ENCODE data around the gene AOX1. TPM values are rescaled to one million over a fixed set of nuclear protein-coding genes. Genes with fewer than 3 reads are reported as not detected.

AOX1 gene
- total RNA-seq, 4 donors from 2014 or later: 212 to 567 (median 276) TPM

DNA sequence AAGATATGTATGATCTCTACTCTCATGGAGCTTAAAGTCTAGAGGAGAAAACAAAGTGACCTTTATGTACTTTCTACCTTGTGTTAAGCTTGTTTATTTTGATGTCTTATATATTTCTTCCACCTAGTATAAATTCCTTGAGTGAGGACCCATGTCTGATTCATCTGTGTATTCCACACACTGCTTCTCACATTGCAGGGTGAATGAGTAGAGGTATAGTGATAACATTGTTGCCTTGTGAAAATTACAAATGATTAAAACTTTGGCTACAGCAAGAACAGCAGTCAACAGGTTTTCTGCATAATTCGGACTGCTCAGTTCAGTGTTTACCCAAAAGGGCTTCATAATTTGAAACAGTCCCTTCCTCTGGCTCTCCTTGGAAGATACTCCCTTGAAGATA is 36.3 kb downstream of the AOX1 start:
- TF ChIP-seq, protein P1, sequence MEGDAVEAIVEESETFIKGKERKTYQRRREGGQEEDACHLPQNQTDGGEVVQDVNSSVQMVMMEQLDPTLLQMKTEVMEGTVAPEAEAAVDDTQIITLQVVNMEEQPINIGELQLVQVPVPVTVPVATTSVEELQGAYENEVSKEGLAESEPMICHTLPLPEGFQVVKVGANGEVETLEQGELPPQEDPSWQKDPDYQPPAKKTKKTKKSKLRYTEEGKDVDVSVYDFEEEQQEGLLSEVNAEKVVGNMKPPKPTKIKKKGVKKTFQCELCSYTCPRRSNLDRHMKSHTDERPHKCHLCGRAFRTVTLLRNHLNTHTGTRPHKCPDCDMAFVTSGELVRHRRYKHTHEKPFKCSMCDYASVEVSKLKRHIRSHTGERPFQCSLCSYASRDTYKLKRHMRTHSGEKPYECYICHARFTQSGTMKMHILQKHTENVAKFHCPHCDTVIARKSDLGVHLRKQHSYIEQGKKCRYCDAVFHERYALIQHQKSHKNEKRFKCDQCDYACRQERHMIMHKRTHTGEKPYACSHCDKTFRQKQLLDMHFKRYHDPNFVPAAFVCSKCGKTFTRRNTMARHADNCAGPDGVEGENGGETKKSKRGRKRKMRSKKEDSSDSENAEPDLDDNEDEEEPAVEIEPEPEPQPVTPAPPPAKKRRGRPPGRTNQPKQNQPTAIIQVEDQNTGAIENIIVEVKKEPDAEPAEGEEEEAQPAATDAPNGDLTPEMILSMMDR (IDR thresholded peaks at IDR 0.05; ENCODE audit: low read depth): no peak

DNA sequence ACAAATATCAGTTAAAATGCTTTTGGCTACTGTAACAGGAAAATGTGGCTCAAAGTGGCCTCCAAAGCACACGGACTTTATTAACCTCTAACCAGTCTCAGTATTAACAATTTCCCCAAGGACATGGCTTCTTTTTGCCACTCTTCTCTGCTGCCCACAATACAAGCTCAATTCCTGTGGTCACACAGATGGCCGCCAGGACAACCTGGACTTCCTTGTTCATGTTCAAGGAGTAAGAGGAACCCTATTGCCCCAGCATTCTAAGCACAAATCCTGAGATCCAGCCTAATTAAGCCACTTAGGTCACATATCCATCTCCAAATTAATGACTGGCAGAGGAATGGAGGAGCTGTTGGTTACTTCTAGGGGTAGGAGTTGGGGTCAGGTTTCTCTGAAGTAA is 38.2 kb downstream of the AOX1 start:
- TF ChIP-seq, protein P1 (IDR thresholded peaks at IDR 0.05; ENCODE audit: low read depth): no peak

DNA sequence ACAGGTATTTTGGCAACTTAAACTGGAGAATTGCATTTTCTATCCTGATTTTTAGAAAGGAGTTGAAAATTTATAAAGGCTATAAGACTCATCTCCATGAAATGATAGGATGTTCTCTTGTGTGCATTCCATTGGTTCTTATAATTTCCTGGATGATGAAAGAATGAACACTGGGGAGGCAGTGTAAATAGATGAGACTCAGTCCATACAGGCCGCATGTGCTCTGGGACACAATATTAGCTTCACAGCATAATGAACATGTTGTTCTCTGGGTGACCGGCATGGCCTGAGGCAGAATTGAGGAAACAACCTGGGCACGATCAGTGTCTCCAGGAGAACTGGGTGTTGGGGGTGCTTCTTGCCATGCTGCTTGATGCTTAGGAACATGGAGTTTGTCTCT is 38.8 kb downstream of the AOX1 start:
- TF ChIP-seq, protein P1 (IDR thresholded peaks at IDR 0.05; ENCODE audit: low read depth): no peak

DNA sequence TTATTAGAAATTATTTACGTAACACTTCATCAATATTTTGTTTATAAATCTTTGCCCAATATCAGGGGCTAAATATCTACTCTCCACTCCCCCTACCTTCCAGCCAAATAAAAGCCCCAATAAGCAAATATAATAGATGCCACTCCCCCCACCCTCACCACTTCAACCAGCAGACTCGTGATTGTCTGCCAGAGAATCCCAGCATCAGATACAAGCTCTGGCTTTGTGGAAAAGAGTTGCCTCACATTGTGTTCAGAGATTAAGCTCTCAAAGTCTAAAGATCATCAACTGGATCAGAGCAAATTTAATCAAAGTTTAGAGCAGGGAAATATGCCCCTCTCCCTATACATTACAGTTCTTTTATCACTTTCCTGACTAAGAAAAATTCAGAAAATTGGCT is 39.5 kb downstream of the AOX1 start:
- TF ChIP-seq, protein P1 (IDR thresholded peaks at IDR 0.05; ENCODE audit: low read depth): no peak

GRCh38 chr2:200625958-200626363 is 40.1 kb downstream of the AOX1 start:
- TF ChIP-seq, protein P1 (IDR thresholded peaks at IDR 0.05; ENCODE audit: low read depth): no peak

DNA sequence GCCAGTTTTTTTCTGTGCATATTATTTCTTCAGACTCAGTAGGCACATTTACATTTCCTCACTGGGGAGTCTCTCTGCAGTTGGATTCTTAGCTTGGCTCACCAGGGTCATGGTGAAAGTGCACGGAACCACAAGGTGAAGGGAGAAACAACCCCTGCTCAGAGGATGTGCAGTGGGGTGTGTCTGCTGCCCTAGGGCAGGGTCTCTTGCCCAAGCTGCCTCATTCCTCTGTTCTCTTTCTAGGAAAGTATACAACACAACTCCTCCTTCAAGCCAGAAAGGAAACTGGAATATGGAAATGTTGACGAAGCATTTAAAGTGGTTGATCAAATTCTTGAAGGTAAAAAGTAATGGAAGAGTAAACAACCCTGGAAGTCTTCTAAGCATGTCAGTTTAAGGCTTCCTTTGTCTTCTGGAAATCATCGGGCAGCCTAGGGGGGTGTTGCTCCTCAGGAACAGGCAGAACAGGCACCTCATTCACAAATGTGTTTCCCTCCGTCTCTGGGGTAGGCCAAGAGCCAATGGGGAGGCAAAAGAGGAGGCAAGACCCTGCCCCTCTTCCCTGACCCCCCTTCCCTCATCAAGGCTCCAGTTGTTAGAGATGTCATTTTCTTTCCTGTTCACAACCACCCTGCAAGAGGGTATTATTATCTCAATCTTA is 41.4 kb downstream of the AOX1 start:
- TF ChIP-seq, protein P1 (IDR thresholded peaks at IDR 0.05; ENCODE audit: low read depth): no peak

- TF ChIP-seq, protein P1 (IDR thresholded peaks at IDR 0.05; ENCODE audit: low read depth): no peak
These were observed 45.5 kb downstream of the AOX1 start for GRCh38 chr2:200631287-200631686.
